Heart right ventricle (tissue), 16 donors: ENCODE results near the gene FAM184A. TPM values are rescaled to one million over a fixed set of nuclear protein-coding genes. Genes with fewer than 3 reads are reported as not detected.

Experiments
- ATAC-seq, 8 donors: fragments of 200-7000 bp; cut with Tn5 transposase; one replicate each; pipeline ENCODE4 v1.9.1; 2020; ENCODE audit warnings: mild to moderate bottlenecking in 8 of 8, moderate library complexity in 8 of 8, moderate number of reproducible peaks in 1 of 8
- DNase-seq, 2 donors: peaks; one replicate each; pipeline ENCODE4 v3.0.0-alpha.2; 2020
- H3K27ac ChIP-seq, 10 donors: fragments of 200-600 bp; sonication (generic) in 2 of 10; one replicate each; pipeline versions ENCODE4 v1.5.0 to v1.8.0; 2020 to 2022; ENCODE audit warnings: mild to moderate bottlenecking in 3 of 10
- H3K27me3 ChIP-seq, 7 donors: fragments of 200-600 bp; one replicate each; pipeline ENCODE4 v1.8.0; 2021 to 2022; ENCODE audit warnings: mild to moderate bottlenecking in 2 of 7
- H3K36me3 ChIP-seq, 9 donors: fragments of 200-600 bp; sonication (generic) in 1 of 9; one replicate each; pipeline versions ENCODE4 v1.5.0 to v1.8.0; 2020 to 2022; ENCODE audit warnings: mild to moderate bottlenecking in 2 of 9
- H3K4me1 ChIP-seq, 9 donors: fragments of 200-600 bp; sonication (generic) in 1 of 9; one replicate each; pipeline versions ENCODE4 v1.5.0 to v1.8.0; 2020 to 2022; ENCODE audit warnings: mild to moderate bottlenecking in 4 of 9
- H3K4me3 ChIP-seq, 10 donors: fragments of 200-600 bp; sonication (generic) in 2 of 10; one replicate each; pipeline versions ENCODE4 v1.5.0 to v1.8.0; 2020 to 2022; ENCODE audit warnings: mild to moderate bottlenecking in 7 of 10, moderate library complexity in 2 of 10
- H3K9me3 ChIP-seq, 11 donors: fragments of 200-600 bp in 10 of 11; sonication (generic) in 2 of 11; one replicate each; pipeline versions ENCODE4 v1.5.0 to v1.8.0; 2013 to 2022; ENCODE audit warnings: mild to moderate bottlenecking in 2 of 11, control low read depth in 1 of 11, moderate library complexity in 1 of 11
- WGBS, 2 donors: extraction: QIAGEN DNeasy Blood & Tissue Kit; methylation state at CpG; one replicate each; pipeline ENCODE4 v1.1.7; 2013; ENCODE audit warnings: inconsistent platforms in 1 of 2; 5-methylcytosine and 5-hydroxymethylcytosine counted together
- intact Hi-C, 10 donors: fragments of 100-400 bp; cut with DNase I; formaldehyde crosslinking; loops; one replicate each; pipeline versions ENCODE4 v1.11.1 to v1.14.2; 2022
- polyA plus RNA-seq, 2 donors: library from polyadenylated mRNA; stranded (reverse); fragments of 200-250 nt; gene quantifications; one replicate each; pipeline ENCODE4 v1.2.3, GENCODE V29; 2013
- total RNA-seq, 10 donors: library from RNA; stranded (reverse); fragmentation: NEBNext Ultra II Directional in 3 of 10; extraction: Animal tissue kit (Norgen Biotek cat#: 25700) in 3 of 10; gene quantifications; one replicate each; pipeline versions ENCODE4 v1.2.1 to v1.2.4, GENCODE V29; 2021 to 2023
- TF ChIP-seq, protein P1 (sequence below), 9 donors: fragments of 200-600 bp; sonication (generic) in 2 of 9; IDR thresholded peaks; one replicate each; pipeline versions ENCODE4 v1.5.0 to v1.8.0; 2021 to 2022; ENCODE audit warnings: antibody characterized with exemption in 9 of 9, mild to moderate bottlenecking in 5 of 9, moderate library complexity in 1 of 9
- donor health status: Arrhythmogenic right ventricular cardiomyopathy.
- donor health status: ischemic (EF 13 %, LVEDD 7.1; RV severe dilation, severe dysfunction).
- donor health status: healthy with polysubstance abuse.
- donor health status: DM: no; HTN: yes; CAD: no.
- donor health status: DM: no; HTN: no; CAD: no.
- donor health status: ischemic (EF 25% LVEDD 6.9; RV normal size, moderate dysfunction).
- donor health status: ischemic (EF 25% LVEDD 5.7; RV mildly dilated, moderate dysfunction).
- donor health status: healthy.
- donor health status: DM: yes; HTN: yes; CAD: no.
- donor health status: Ischemic cardiomyopathy.
- donor health status: ischemic (EF 35%, LVEDD 5.7; RV mildly dilated, moderate dysfunction).
- donor health status: nonischemic (EF 11% LVEDD 7.7; RV severe dilation, severe dysfunction).
- donor health status: DM: yes; HTN: yes; CAD: no.
- donor health status: PGD.
- donor health status: ischemic (EF 29% LVEDD 5.4; RV normal size, mild dysfunction).
- donor health status: nonischemic (EF 23%, LVEDD 6.1; RV moderate dilation, normal function).

Gene FAM184A
- total and polyA plus RNA-seq, 12 donors = 0.16 to 3.0 (median 0.42) TPM

DNA sequence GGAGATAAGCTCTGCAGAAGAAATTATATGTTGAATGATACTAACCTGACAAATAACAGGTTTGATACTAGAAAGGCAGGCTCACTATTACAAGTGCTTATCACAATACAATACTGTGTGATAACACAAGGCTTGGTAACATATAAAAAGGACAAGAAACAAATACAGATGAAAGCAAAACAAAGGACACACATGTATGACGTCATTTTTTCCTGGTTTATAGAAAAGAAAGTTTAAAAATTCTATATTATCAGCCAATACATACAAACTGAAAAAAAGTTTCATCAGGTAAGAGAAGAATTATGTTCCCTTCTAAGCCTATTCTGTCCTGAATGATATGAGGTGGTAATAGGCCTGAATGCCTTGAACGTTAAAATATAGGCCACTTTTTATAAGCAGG is 111.2 kb downstream of the FAM184A start:
- H3K9me3 ChIP-seq = no peaks in the 10 kb centered on the region
- no peak overlapping the region for H3K27ac ChIP-seq
- H3K4me3 ChIP-seq = no peak overlapping the region
- H3K27me3 ChIP-seq = no peaks in the 10 kb centered on the region
- intact Hi-C loops = loop anchor here in 4 of 10 donors (2.0 to 5.0 kb wide), 2 partner anchors 144 to 145 kb away; no protein-coding TSS in a partner anchor
- DNase-seq (no peak), ATAC-seq (no peak)
- no peaks in the 10 kb centered on the region for H3K4me1 ChIP-seq
- WGBS, 2 donors = 71 to 77% methylated on average over 2 of the region's 2 CpGs
- no peaks in the 10 kb centered on the region for H3K36me3 ChIP-seq
- TF ChIP-seq, protein P1, sequence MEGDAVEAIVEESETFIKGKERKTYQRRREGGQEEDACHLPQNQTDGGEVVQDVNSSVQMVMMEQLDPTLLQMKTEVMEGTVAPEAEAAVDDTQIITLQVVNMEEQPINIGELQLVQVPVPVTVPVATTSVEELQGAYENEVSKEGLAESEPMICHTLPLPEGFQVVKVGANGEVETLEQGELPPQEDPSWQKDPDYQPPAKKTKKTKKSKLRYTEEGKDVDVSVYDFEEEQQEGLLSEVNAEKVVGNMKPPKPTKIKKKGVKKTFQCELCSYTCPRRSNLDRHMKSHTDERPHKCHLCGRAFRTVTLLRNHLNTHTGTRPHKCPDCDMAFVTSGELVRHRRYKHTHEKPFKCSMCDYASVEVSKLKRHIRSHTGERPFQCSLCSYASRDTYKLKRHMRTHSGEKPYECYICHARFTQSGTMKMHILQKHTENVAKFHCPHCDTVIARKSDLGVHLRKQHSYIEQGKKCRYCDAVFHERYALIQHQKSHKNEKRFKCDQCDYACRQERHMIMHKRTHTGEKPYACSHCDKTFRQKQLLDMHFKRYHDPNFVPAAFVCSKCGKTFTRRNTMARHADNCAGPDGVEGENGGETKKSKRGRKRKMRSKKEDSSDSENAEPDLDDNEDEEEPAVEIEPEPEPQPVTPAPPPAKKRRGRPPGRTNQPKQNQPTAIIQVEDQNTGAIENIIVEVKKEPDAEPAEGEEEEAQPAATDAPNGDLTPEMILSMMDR (IDR thresholded peaks at IDR 0.05) = no peak

DNA sequence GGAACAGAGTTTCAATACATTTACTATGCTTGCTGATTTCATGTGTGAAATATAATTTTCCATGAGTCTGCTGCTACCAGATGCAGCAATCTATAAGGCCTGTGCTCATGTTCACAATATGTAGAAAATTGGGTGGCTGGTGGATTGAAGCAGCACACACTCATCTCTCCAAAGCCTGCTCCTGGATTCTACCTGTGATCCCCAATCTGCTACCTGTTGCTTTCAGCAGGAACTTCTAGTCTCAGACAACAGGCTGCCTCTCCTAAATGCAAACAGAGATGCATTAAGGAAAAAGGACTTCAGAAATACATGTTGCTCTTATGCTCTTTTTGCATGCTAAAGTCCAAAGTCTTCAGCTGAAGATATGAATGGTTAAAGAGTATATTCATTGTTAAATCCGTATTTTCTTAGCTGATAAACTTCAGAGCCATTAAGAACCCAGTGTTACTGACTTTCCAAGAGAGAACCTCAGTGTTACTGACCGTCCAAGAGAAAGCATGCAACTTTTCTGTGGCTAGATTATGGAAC is 112.6 kb downstream of the FAM184A start:
- 83% methylated on average over 2 of the region's 2 CpGs for WGBS, 2 donors
- intact Hi-C loops = loop anchor here in 4 of 10 donors (2.0 to 5.0 kb wide), 2 partner anchors 145 to 146 kb away; no protein-coding TSS in a partner anchor

DNA sequence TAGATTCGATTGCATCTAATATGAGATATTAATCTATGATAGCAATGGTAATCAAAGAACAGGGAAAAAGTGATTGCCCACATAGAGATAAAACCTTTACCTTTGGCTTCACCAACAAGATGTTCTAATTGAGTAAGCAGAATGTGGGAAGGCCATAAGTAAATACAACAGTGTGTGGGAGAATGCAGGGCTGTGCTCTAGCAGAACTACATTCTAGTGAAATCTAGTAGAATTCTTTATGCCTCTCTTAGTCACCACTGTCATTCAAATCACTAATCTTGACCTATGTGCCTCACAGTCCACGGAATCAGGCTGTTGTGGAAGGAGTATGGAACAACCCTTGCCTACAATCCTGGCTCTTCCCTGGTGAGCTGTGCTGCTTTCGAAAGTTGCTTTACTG is 113.1 kb downstream of the FAM184A start:
- TF ChIP-seq, protein P1 (IDR thresholded peaks at IDR 0.05) = no peak
- ATAC-seq = no peak
- WGBS, 2 donors = 89 to 96% methylated on average over 3 of the region's 3 CpGs
- intact Hi-C loops = loop anchor here in 2 of 10 donors (5.0 kb wide), 1 partner anchor 147 kb away; no protein-coding TSS in a partner anchor
- no peak for DNase-seq
- no peak overlapping the region for H3K4me3 ChIP-seq
- H3K9me3 ChIP-seq = no peaks in the 10 kb centered on the region
- H3K4me1 ChIP-seq = no peaks in the 10 kb centered on the region
- no peaks in the 10 kb centered on the region for H3K27me3 ChIP-seq
- no peak overlapping the region for H3K27ac ChIP-seq
- H3K36me3 ChIP-seq = no peaks in the 10 kb centered on the region

More for the DNA sequence above, 112.6 kb downstream of the FAM184A start:
- TF ChIP-seq, protein P1 (IDR thresholded peaks at IDR 0.05) = no peak
- Histone ChIP-seq H3K27me3 (no peaks in the 10 kb centered on the region), H3K4me1 (no peaks in the 10 kb centered on the region), H3K4me3 (no peak overlapping the region), H3K36me3 (no peaks in the 10 kb centered on the region), H3K27ac (no peak overlapping the region), H3K9me3 (no peaks in the 10 kb centered on the region)
- ATAC-seq (no peak), DNase-seq (no peak)

DNA sequence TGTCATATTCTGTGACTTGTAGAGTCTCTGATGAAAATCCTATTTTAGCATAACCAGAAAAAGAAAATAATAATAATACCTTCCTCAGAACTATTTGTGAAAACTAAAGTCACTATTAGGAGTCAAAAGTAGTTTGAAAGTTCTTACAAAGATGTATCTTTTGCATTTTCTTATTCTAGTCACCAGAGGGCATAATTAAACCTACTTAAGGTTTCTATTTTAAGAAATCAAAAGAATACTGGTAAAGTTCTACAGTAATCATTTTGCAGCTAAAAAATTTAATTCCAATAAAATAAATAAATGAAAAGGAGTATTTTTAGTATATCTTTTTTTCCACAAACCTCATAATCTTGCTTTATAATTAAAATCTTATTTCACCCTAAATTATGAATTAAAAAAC is 115.5 kb downstream of the FAM184A start:
- no peak overlapping the region for H3K4me3 ChIP-seq
- no peak for DNase-seq
- H3K4me1 ChIP-seq = no peaks in the 10 kb centered on the region
- ATAC-seq = no peak
- intact Hi-C loops = no loop called here
- TF ChIP-seq, protein P1 (IDR thresholded peaks at IDR 0.05) = peak in 6 of 9 donors; percentile 32 to 58 (median 46)
- no peaks in the 10 kb centered on the region for H3K9me3 ChIP-seq
- no peaks in the 10 kb centered on the region for H3K36me3 ChIP-seq
- no peak overlapping the region for H3K27ac ChIP-seq
- H3K27me3 ChIP-seq = no peaks in the 10 kb centered on the region
